A673 (cell line): ENCODE results near the gene FAM210A. TPM values are rescaled to one million over a fixed set of nuclear protein-coding genes. Genes with fewer than 3 reads are reported as not detected.

Experiments
- BruUV-seq: library from RNA; stranded (reverse); fragments of 400-500 nt; replicated peaks from 2 replicates; lab custom pipeline; 2021; lab: Mats Ljungman, UMichigan
- CTCF ChIA-PET: fragments of 300-600 bp; sonication (Branson Sonifier 250); formaldehyde crosslinking; loops from one replicate; lab custom pipeline; 2022; ENCODE audit warnings: antibody characterized with exemption; lab: Charles Lee
- POLR2A ChIA-PET: fragments of 300-600 bp; sonication (Branson Sonifier 250); formaldehyde crosslinking; loops from one replicate; lab custom pipeline; 2022; ENCODE audit warnings: antibody characterized with exemption; ENCODE audit not compliant: low non-redundant PET; lab: Charles Lee
- DNase-seq: peaks from one replicate; pipeline ENCODE4 v3.0.0-alpha.2; 2015; ENCODE audit warnings: low spot score
- H3K27ac ChIP-seq: fragments of 200-600 bp; sonication (generic); 2 replicates; pipeline ENCODE4 v1.5.1; 2016; ENCODE audit warnings: mixed run types, low read depth, mild to moderate bottlenecking, mixed read lengths, antibody characterized with exemption, low read length; ENCODE audit not compliant: poor library complexity, severe bottlenecking
- H3K27me3 ChIP-seq: fragments of 200-600 bp; sonication (generic); replicated peaks from 2 replicates; pipeline ENCODE4 v1.6.1; 2017; ENCODE audit warnings: mixed run types, low read depth, mild to moderate bottlenecking, mixed read lengths, antibody characterized with exemption, low read length; ENCODE audit not compliant: insufficient read depth, poor library complexity
- H3K36me3 ChIP-seq: fragments of 200-600 bp; sonication (generic); 2 replicates; pipeline ENCODE4 v1.6.1; 2016; ENCODE audit warnings: mixed run types, mild to moderate bottlenecking, mixed read lengths, antibody characterized with exemption, low read length; ENCODE audit not compliant: insufficient read depth, poor library complexity, severe bottlenecking
- H3K4me1 ChIP-seq: fragments of 200-600 bp; sonication (generic); 2 replicates; pipeline ENCODE4 v1.6.1; 2017; ENCODE audit warnings: mixed run types, mild to moderate bottlenecking, mixed read lengths, antibody characterized with exemption, low read length; ENCODE audit not compliant: insufficient read depth, poor library complexity, severe bottlenecking
- H3K4me3 ChIP-seq: fragments of 200-600 bp; sonication (generic); 2 replicates; pipeline ENCODE4 v1.5.1; 2016; ENCODE audit warnings: low read depth, mixed run types, mild to moderate bottlenecking, mixed read lengths, low read length; ENCODE audit not compliant: poor library complexity, severe bottlenecking
- H3K9me3 ChIP-seq: fragments of 200-600 bp; sonication (generic); 2 replicates; pipeline ENCODE4 v1.6.1; 2016; ENCODE audit warnings: mixed run types, low read depth, mild to moderate bottlenecking, mixed read lengths, antibody characterized with exemption, low read length; ENCODE audit not compliant: poor library complexity, severe bottlenecking
- CTCF ChIP-seq: fragments of 300-800, 200-600 bp; sonication (generic); conservative IDR thresholded peaks from 2 replicates; pipeline ENCODE4 v1.5.1; 2017; ENCODE audit warnings: low read depth, mild to moderate bottlenecking, antibody characterized with exemption, low read length, moderate library complexity, mixed read lengths
- EZH2 ChIP-seq: fragments of 200-600 bp; sonication (generic); IDR thresholded peaks from 2 replicates; pipeline ENCODE4 v1.6.1; 2017; ENCODE audit warnings: borderline replicate concordance, low read depth, mild to moderate bottlenecking, mixed read lengths, antibody characterized with exemption, low read length; ENCODE audit not compliant: poor library complexity, severe bottlenecking
- intact Hi-C: fragments of 100-400 bp; cut with micrococcal nuclease; formaldehyde crosslinking; loops from one replicate; pipeline ENCODE4 v1.10.0; 2022; ENCODE audit not compliant: unreplicated experiment
- total RNA-seq: library from RNA; stranded (reverse); gene quantifications from 2 replicates; pipeline ENCODE4 v1.2.3, GENCODE V29; 2021

FAM210A gene
- total RNA-seq, 1 experiment from 2014 or later: 18.6 TPM

DNA sequence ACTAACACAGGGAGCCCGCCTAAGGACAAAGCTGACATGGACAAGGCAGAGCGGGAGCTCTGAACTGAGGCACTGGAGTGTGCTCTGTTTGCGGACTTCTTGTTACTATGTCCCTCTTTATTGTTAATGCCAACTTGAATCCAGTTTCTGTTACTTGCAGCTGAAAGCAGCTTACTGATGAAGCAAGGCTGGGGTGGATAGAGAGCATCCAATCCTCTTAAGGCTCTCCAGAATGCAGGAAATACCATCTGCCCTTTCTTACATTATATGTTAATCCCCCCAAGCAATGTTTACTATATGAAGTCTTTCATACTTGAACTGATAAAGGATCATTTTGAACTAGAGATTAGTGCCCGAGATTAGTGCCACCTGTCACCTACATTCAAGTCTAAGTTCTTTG lies 9.4 kb downstream of the FAM210A start:
- Histone ChIP-seq H3K27me3 (no peaks in the 10 kb centered on the region), H3K4me3 (no peak overlapping the region), H3K36me3 (no peaks in the 10 kb centered on the region), H3K4me1 (no peaks in the 10 kb centered on the region), H3K9me3 (no peaks in the 10 kb centered on the region), H3K27ac (no peak overlapping the region)
- ChIA-PET POLR2A (no interaction called here), CTCF (no interaction called here)
- intact Hi-C loops: no loop called here
- no TSS peak for BruUV-seq
- no peak for TF ChIP-seq EZH2
- no peak for TF ChIP-seq CTCF
- no peak for DNase-seq

- Histone ChIP-seq H3K36me3 (no peaks in the 10 kb centered on the region), H3K27ac (no peak overlapping the region), H3K4me1 (no peaks in the 10 kb centered on the region), H3K27me3 (no peaks in the 10 kb centered on the region), H3K9me3 (no peaks in the 10 kb centered on the region), H3K4me3 (no peak overlapping the region)
- BruUV-seq: no TSS peak
- no peak for TF ChIP-seq EZH2
- TF ChIP-seq CTCF: no peak
- intact Hi-C loops: no loop called here
- POLR2A ChIA-PET: no interaction called here
- CTCF ChIA-PET: no interaction called here
- DNase-seq: no peak
Observed at GRCh38 chr18:13715330-13715729, 11.0 kb downstream of the FAM210A start.

GRCh38 chr18:13713455-13714055 lies 12.8 kb downstream of the FAM210A start:
- H3K27ac ChIP-seq: no peak overlapping the region
- CTCF ChIA-PET: no interaction called here
- TF ChIP-seq CTCF (no peak), EZH2 (no peak)
- no TSS peak for BruUV-seq
- H3K9me3 ChIP-seq: no peaks in the 10 kb centered on the region
- no peaks in the 10 kb centered on the region for H3K4me1 ChIP-seq
- POLR2A ChIA-PET: no interaction called here
- no peaks in the 10 kb centered on the region for H3K27me3 ChIP-seq
- intact Hi-C loops: loop anchor here (1.0 kb wide), 1 partner anchor 13 kb away; the partner anchor contains the start of genes FAM210A and RNMT
- no peaks in the 10 kb centered on the region for H3K36me3 ChIP-seq
- no peak overlapping the region for H3K4me3 ChIP-seq
- no peak for DNase-seq
